K562 (cell line): Measurements from ENCODE around the gene ARHGAP22. TPM values are rescaled to one million over a fixed set of nuclear protein-coding genes. Genes with fewer than 3 reads are reported as not detected.

ENCODE experiments used
- ARID3A ChIP-seq: IDR thresholded peaks from 2 replicates; pipeline ENCODE4 v1.6.1; 2012; ENCODE audit warnings: low read depth, low read length, improper control_type of control experiment, borderline replicate concordance
- BRF2 ChIP-seq: IDR thresholded peaks from 3 replicates; pipeline ENCODE4 v1.6.1; 2011; ENCODE audit warnings: borderline replicate concordance, mild to moderate bottlenecking; ENCODE audit not compliant: insufficient read length, insufficient read depth
- CTBP1 ChIP-seq: fragments of 450-650 bp; IDR thresholded peaks from 2 replicates; pipeline ENCODE4 v1.6.1; 2016; ENCODE audit warnings: borderline replicate concordance
- GABPB1 ChIP-seq: sonication (generic); formaldehyde crosslinking; IDR thresholded peaks from 2 replicates; pipeline ENCODE4 v1.8.0; 2022; ENCODE audit warnings: mild to moderate bottlenecking, missing genetic modification reagents
- HBP1 ChIP-seq: fragments of 450-650 bp; formaldehyde crosslinking; IDR thresholded peaks from 2 replicates; pipeline ENCODE4 v1.4.0; 2022; ENCODE audit warnings: missing genetic modification characterization
- MAFK ChIP-seq: IDR thresholded peaks from 2 replicates; pipeline ENCODE4 v1.6.1; 2011; ENCODE audit warnings: low read length, improper control_type of control experiment
- MBD2 ChIP-seq: sonication (generic); IDR thresholded peaks from 2 replicates; pipeline ENCODE4 v1.6.1; 2016; ENCODE audit warnings: low read depth, borderline replicate concordance
- MECOM ChIP-seq: fragments of 250-450 bp; sonication (Bioruptor Pico); IDR thresholded peaks from 2 replicates; pipeline ENCODE4 v1.8.0; 2022; ENCODE audit warnings: inconsistent platforms
- NFIX ChIP-seq: fragments of 250-450 bp; sonication (Bioruptor Pico); IDR thresholded peaks from 2 replicates; pipeline ENCODE4 v1.4.0; 2020; ENCODE audit warnings: low read depth, mild to moderate bottlenecking, moderate library complexity
- POLR2AphosphoS2 ChIP-seq: IDR thresholded peaks from 2 replicates; pipeline ENCODE4 v1.6.1; 2012; ENCODE audit warnings: low read length, improper control_type of control experiment
- POLR3A ChIP-seq: IDR thresholded peaks from 2 replicates; pipeline ENCODE4 v1.6.1; 2011; ENCODE audit warnings: borderline replicate concordance, mild to moderate bottlenecking, moderate library complexity; ENCODE audit not compliant: insufficient read length, insufficient read depth; ENCODE audit errors: extremely low read depth
- RB1 ChIP-seq: fragments of 450-650 bp; IDR thresholded peaks from 2 replicates; pipeline ENCODE4 v1.6.1; 2017; ENCODE audit warnings: low read depth, mild to moderate bottlenecking
- RBBP5 ChIP-seq: fragments of 200-600 bp; sonication (generic); IDR thresholded peaks from 2 replicates; pipeline ENCODE4 v1.6.1; 2012; ENCODE audit warnings: borderline replicate concordance, mild to moderate bottlenecking, low read length, control low read depth, inconsistent platforms; ENCODE audit not compliant: insufficient read depth, poor library complexity, severe bottlenecking
- SIRT6 ChIP-seq: IDR thresholded peaks from one replicate; pipeline ENCODE4 v1.6.1; 2012; ENCODE audit warnings: low read depth, mild to moderate bottlenecking, control low read depth, inconsistent platforms, low read length, moderate library complexity
- SMAD4 ChIP-seq: fragments of 250-450 bp; sonication (Bioruptor Pico); conservative IDR thresholded peaks from 2 replicates; pipeline ENCODE4 v1.8.0; 2021; ENCODE audit warnings: inconsistent platforms, mild to moderate bottlenecking, moderate library complexity
- TAF7 ChIP-seq: fragments of 450-650 bp; IDR thresholded peaks from 2 replicates; pipeline ENCODE4 v1.6.1; 2016; ENCODE audit warnings: missing genetic modification characterization, missing compliant biosample characterization
- THRB ChIP-seq: fragments of 450-650 bp; formaldehyde crosslinking; conservative IDR thresholded peaks from 2 replicates; pipeline ENCODE4 v1.4.0; 2022; ENCODE audit warnings: mild to moderate bottlenecking, missing genetic modification characterization
- USF1 ChIP-seq: sonication (generic); formaldehyde crosslinking; IDR thresholded peaks from 2 replicates; pipeline ENCODE4 v1.9.0; 2022; ENCODE audit warnings: mild to moderate bottlenecking, missing genetic modification reagents
- ZFX ChIP-seq: sonication (generic); formaldehyde crosslinking; IDR thresholded peaks from 2 replicates; pipeline ENCODE4 v1.8.0; 2022; ENCODE audit warnings: mild to moderate bottlenecking, missing genetic modification reagents, moderate library complexity
- ZKSCAN3 ChIP-seq: fragments of 250-450 bp; sonication (Bioruptor Pico); IDR thresholded peaks from 2 replicates; pipeline ENCODE4 v1.4.0; 2020
- ZNF311 ChIP-seq: fragments of 250-450 bp; sonication (Bioruptor Pico); IDR thresholded peaks from 2 replicates; pipeline ENCODE4 v1.4.0; 2020; ENCODE audit warnings: mild to moderate bottlenecking, moderate library complexity
- ZNF780A ChIP-seq: fragments of 250-450 bp; sonication (Bioruptor Pico); IDR thresholded peaks from 2 replicates; pipeline ENCODE4 v1.5.0; 2021; ENCODE audit warnings: mild to moderate bottlenecking
- polyA plus RNA-seq, 8 experiments: library from polyadenylated mRNA; depleted of rRNA in 4 of 8; stranded (reverse) in 5 of 8; unstranded in 3 of 8; fragments of >200 nt; fragmentation: Nextera tagmentation in 2 of 8; fragmentation: Illumina TruSeq in 1 of 8; extraction: Ambion mirVana in 2 of 8; extraction: Trizol in 1 of 8; gene quantifications; 2 replicates each; pipeline versions ENCODE4 v1.2.1 to v1.2.3, GENCODE V29; 2011 to 2014; ENCODE audit warnings: inconsistent platforms in 1 of 8, missing spikeins in 1 of 8
- total RNA-seq, 7 experiments: library from RNA; depleted of rRNA in 6 of 7; stranded (reverse); fragments of >200 nt in 6 of 7; fragmentation: Illumina TruSeq in 2 of 7; extraction: Trizol in 2 of 7; gene quantifications; 2 replicates each; pipeline versions ENCODE4 v1.2.1 to v1.2.3, GENCODE V29; 2011 to 2021; ENCODE audit warnings: low replicate concordance in 1 of 7

The ARHGAP22 gene
- total and polyA plus RNA-seq, 9 of the 15 experiments (the other 6 are each of a cell fraction or from before 2014, with no cell fraction given), result 1.3 to 28.1 (median 12.7) TPM

GRCh38 chr10:48523820-48524758 lies 80.8 kb downstream of the ARHGAP22 start (continued):
- TF ChIP-seq CTBP1 (peak; percentile 88), RB1 (peak; percentile 95), HBP1 (CRISPR knock-in tag) (no peak), RBBP5 (peak; percentile 71), MBD2 (no peak), ZKSCAN3 (CRISPR knock-in tag) (no peak), MECOM (CRISPR knock-in tag) (no peak), POLR3A (no peak), NFIX (CRISPR knock-in tag) (no peak), SMAD4 (CRISPR knock-in tag) (0 out of 2 replicates have a peak, but pooled peaks have one; percentile 50), SIRT6 (no peak), ZNF780A (CRISPR knock-in tag) (no peak), MAFK (no peak), POLR2AphosphoS2 (no peak), THRB (CRISPR knock-in tag) (no peak), BRF2 (no peak), ZFX (CRISPR knock-in tag) (peak; percentile 57), USF1 (CRISPR knock-in tag) (no peak), ZNF311 (CRISPR knock-in tag) (no peak), GABPB1 (CRISPR knock-in tag) (peak; percentile 49; the same call in 1 of the 2 replicates), ARID3A (no peak), TAF7 (tag) (no peak)
